HG02623 (cell line): ENCODE measurements around the gene MAZ.
"Not testable (repeated sequence)": the region's sequence is repeated elsewhere in the genome, so short reads cannot be mapped to it uniquely, and the experiment has no call there.

Experiments
- ATAC-seq: cut with Tn5 transposase; IDR thresholded peaks from one replicate; pipeline ENCODE4 v1.9.1; 2021; ENCODE audit warnings: moderate library complexity; ENCODE audit not compliant: unreplicated experiment

Gene MAZ

GRCh38 chr16:29821643-29822115 is 15.3 kb downstream of the MAZ start:
- no peak for ATAC-seq

GRCh38 chr16:29824589-29825144 is 18.3 kb downstream of the MAZ start:
- no peak for ATAC-seq

GRCh38 chr16:29825145-29826044 is 19.1 kb downstream of the MAZ start:
- ATAC-seq: no peak

- ATAC-seq: no peak
Observed at GRCh38 chr16:29826342-29826695, 20.0 kb downstream of the MAZ start.

GRCh38 chr16:29830774-29831173 is 24.4 kb downstream of the MAZ start:
- no peak for ATAC-seq

- no peak for ATAC-seq
Observed at GRCh38 chr16:29831490-29831889, 25.2 kb downstream of the MAZ start.

- not testable (repeated sequence) for ATAC-seq
Observed at GRCh38 chr16:29833219-29833618, 26.9 kb downstream of the MAZ start.

- ATAC-seq: no peak
Observed at GRCh38 chr16:29834079-29834478, 27.8 kb downstream of the MAZ start.

- ATAC-seq: no peak
Observed at GRCh38 chr16:29835926-29836325, 29.6 kb downstream of the MAZ start.

- ATAC-seq: no peak
Observed at GRCh38 chr16:29836623-29837022, 30.3 kb downstream of the MAZ start.

GRCh38 chr16:29837841-29838240 is 31.5 kb downstream of the MAZ start:
- ATAC-seq: no peak

GRCh38 chr16:29839822-29840221 is 33.5 kb downstream of the MAZ start:
- no peak for ATAC-seq

GRCh38 chr16:29840240-29840639 is 33.9 kb downstream of the MAZ start:
- ATAC-seq: no peak

GRCh38 chr16:29841631-29842030 is 35.3 kb downstream of the MAZ start:
- no peak for ATAC-seq

GRCh38 chr16:29842732-29843346 is 36.5 kb downstream of the MAZ start:
- no peak for ATAC-seq

GRCh38 chr16:29843931-29844330 is 37.6 kb downstream of the MAZ start:
- no peak for ATAC-seq

- ATAC-seq: no peak
Observed at GRCh38 chr16:29844575-29845331, 38.4 kb downstream of the MAZ start.

- ATAC-seq: no peak
Observed at GRCh38 chr16:29845656-29846055, 39.3 kb downstream of the MAZ start.

GRCh38 chr16:29848420-29849297 is 42.3 kb downstream of the MAZ start:
- peak; percentile 57 for ATAC-seq

GRCh38 chr16:29849505-29849904 is 43.2 kb downstream of the MAZ start:
- no peak for ATAC-seq
